ENCODE results near the gene WNT5B. TPM values are rescaled to one million over a fixed set of nuclear protein-coding genes. Genes with fewer than 3 reads are reported as not detected.
A peak's percentile ranks its signal among the peaks of the same experiment; 100 is the strongest.

Gene WNT5B
- total RNA-seq, 3 donors from 2014 or later, result 2.7 to 10.8 (median 4.7) TPM

- no peak for DNase-seq
- H3K36me3 ChIP-seq (ENCODE audit: low read depth), result no peaks in the 10 kb centered on the region
- no peaks in the 10 kb centered on the region for H3K9me3 ChIP-seq
- no peak overlapping the region for H3K4me3 ChIP-seq
- no peaks in the 10 kb centered on the region for H3K4me1 ChIP-seq (ENCODE audit: low read depth)
- intact Hi-C loops (cut with DNase I, micrococcal nuclease), result no loop called here
- no peak for TF ChIP-seq CTCF (IDR thresholded peaks at IDR 0.05)
- ATAC-seq, result no peak
Measured at GRCh38 chr12:1622406-1622805, 6.6 kb upstream of the WNT5B start.

GRCh38 chr12:1629338-1630132, 504 bp downstream of the WNT5B start:
- Histone ChIP-seq H3K9me3 (no peaks in the 10 kb centered on the region), H3K4me1 (ENCODE audit: low read depth) (peaks cover 13% of the 10 kb centered on the region), H3K36me3 (ENCODE audit: low read depth) (no peaks in the 10 kb centered on the region), H3K4me3 (no peak overlapping the region)
- peak in 2 of 3 donors; percentile 37 to 60 for DNase-seq
- no peak for TF ChIP-seq CTCF (IDR thresholded peaks at IDR 0.05)
- peak; percentile 66 for ATAC-seq
- intact Hi-C loops (cut with DNase I, micrococcal nuclease), result loop anchor here in 1 of 2 donors (10.0 kb wide), 1 partner anchor 305 kb away; no protein-coding TSS in a partner anchor

- peak; percentile 54 to 75 (median 69) for DNase-seq
- H3K36me3 ChIP-seq (ENCODE audit: low read depth), result no peaks in the 10 kb centered on the region
- H3K4me3 ChIP-seq, result no peak overlapping the region
- intact Hi-C loops (cut with DNase I, micrococcal nuclease), result loop anchor here in 1 of 2 donors (10.0 kb wide), 1 partner anchor 305 kb away; no protein-coding TSS in a partner anchor
- peak; percentile 77 for ATAC-seq
- H3K4me1 ChIP-seq (ENCODE audit: low read depth), result peaks cover 13% of the 10 kb centered on the region
- H3K9me3 ChIP-seq, result no peaks in the 10 kb centered on the region
- TF ChIP-seq CTCF (IDR thresholded peaks at IDR 0.05), result no peak
Measured at GRCh38 chr12:1630133-1630826, 1.2 kb downstream of the WNT5B start.

- intact Hi-C loops (cut with DNase I, micrococcal nuclease), result loop anchor here in 1 of 2 donors (10.0 kb wide), 1 partner anchor 304 kb away; no protein-coding TSS in a partner anchor
Measured at GRCh38 chr12:1630827-1631591, 2.0 kb downstream of the WNT5B start.

More at GRCh38 chr12:1630827-1631591, 2.0 kb downstream of the WNT5B start:
- no peak overlapping the region for H3K4me3 ChIP-seq
- H3K36me3 ChIP-seq (ENCODE audit: low read depth), result no peaks in the 10 kb centered on the region
- peaks cover 13% of the 10 kb centered on the region for H3K4me1 ChIP-seq (ENCODE audit: low read depth)
- ATAC-seq (no peak), DNase-seq (no peak)
- H3K9me3 ChIP-seq, result no peaks in the 10 kb centered on the region
- TF ChIP-seq CTCF (IDR thresholded peaks at IDR 0.05), result no peak
